Right ventricle myocardium inferior (tissue), 1 donor: ENCODE measurements around the gene AZU1. TPM values are rescaled to one million over a fixed set of nuclear protein-coding genes. Genes with fewer than 3 reads are reported as not detected.
A peak's percentile ranks its signal among the peaks of the same experiment; 100 is the strongest.

Source experiments
- ATAC-seq: fragments of 200-7000 bp; cut with Tn5 transposase; one replicate; pipeline ENCODE4 v1.9.1; 2020; ENCODE audit warnings: mild to moderate bottlenecking, moderate library complexity
- DNase-seq: peaks from one replicate; pipeline ENCODE4 v3.0.0; 2021; ENCODE audit errors: missing footprints
- intact Hi-C: fragments of 100-400 bp; cut with DNase I; formaldehyde crosslinking; loops from one replicate; pipeline ENCODE4 v1.11.0; 2022
- total RNA-seq: library from RNA; stranded (reverse); fragmentation: NEBNext Ultra II Directional; extraction: Animal tissue kit (Norgen Biotek cat#: 25700); gene quantifications from one replicate; pipeline ENCODE4 v1.2.1, GENCODE V29; 2021
- donor health status: DM: no; HTN: yes; CAD: no; lungs with severe emphysema.

The AZU1 gene
- total RNA-seq, 1 donor from 2014 or later, result not detected

- intact Hi-C loops, result loop anchor here (2.0 kb wide), 1 partner anchor 58 kb away; no protein-coding TSS in a partner anchor
- ATAC-seq, result no peak
- peak; percentile 88 for DNase-seq
Measured at GRCh38 chr19:862581-863314, 35.1 kb downstream of the AZU1 start.

- intact Hi-C loops, result loop anchor here (2.0 kb wide), 1 partner anchor 58 kb away; no protein-coding TSS in a partner anchor
- ATAC-seq (no peak), DNase-seq (no peak)
Measured at GRCh38 chr19:863315-863620, 35.6 kb downstream of the AZU1 start.

GRCh38 chr19:866769-867300, 39.2 kb downstream of the AZU1 start:
- ATAC-seq, result no peak
- intact Hi-C loops, result no loop called here

GRCh38 chr19:867301-867793, 39.7 kb downstream of the AZU1 start:
- peak; percentile 9 for ATAC-seq
- DNase-seq, result no peak
- intact Hi-C loops, result no loop called here

More at GRCh38 chr19:866769-867300, 39.2 kb downstream of the AZU1 start:
- no peak for DNase-seq

GRCh38 chr19:867855-868457, 40.3 kb downstream of the AZU1 start:
- intact Hi-C loops, result no loop called here
- no peak for DNase-seq
- ATAC-seq, result no peak

DNA sequence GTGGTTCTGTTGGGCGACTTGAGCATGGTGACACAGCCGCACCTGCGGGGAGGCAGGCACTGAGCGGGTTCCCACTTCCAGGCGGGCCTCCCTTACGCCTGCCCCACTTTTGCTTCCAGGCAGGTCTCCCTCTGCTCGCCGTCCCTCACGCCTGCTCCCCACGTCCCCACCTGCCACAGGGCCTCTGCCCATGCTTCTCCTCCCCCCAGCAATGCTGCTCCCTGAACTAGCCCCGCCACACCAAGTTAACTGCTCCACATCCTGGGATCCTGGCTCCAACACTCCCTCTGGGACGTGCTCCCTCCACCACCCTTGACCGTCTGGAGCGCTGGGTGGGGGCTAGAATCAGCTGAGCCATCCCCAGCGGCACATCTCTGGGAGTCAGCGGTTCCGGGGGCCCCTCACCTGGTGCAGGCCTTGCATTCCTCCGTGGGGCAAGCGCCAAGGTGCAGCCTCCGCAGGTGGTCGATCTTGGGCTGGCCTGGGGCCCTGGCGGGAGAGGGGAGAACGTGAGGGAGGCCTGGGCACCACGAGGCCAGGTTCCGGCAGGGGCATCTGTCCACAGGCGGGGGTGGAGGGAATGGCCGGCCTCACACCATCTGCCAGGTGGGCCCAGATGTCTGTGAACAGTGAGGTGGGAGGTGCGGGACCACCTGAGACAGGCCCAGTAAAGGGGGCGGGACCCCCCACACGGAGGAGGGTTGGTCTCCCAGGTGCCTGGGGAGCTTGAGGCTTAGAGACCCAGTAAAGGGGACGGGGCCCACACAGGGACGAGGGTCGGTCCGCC, 41.0 kb downstream of the AZU1 start:
- intact Hi-C loops, result no loop called here
- DNase-seq (no peak), ATAC-seq (no peak)

DNA sequence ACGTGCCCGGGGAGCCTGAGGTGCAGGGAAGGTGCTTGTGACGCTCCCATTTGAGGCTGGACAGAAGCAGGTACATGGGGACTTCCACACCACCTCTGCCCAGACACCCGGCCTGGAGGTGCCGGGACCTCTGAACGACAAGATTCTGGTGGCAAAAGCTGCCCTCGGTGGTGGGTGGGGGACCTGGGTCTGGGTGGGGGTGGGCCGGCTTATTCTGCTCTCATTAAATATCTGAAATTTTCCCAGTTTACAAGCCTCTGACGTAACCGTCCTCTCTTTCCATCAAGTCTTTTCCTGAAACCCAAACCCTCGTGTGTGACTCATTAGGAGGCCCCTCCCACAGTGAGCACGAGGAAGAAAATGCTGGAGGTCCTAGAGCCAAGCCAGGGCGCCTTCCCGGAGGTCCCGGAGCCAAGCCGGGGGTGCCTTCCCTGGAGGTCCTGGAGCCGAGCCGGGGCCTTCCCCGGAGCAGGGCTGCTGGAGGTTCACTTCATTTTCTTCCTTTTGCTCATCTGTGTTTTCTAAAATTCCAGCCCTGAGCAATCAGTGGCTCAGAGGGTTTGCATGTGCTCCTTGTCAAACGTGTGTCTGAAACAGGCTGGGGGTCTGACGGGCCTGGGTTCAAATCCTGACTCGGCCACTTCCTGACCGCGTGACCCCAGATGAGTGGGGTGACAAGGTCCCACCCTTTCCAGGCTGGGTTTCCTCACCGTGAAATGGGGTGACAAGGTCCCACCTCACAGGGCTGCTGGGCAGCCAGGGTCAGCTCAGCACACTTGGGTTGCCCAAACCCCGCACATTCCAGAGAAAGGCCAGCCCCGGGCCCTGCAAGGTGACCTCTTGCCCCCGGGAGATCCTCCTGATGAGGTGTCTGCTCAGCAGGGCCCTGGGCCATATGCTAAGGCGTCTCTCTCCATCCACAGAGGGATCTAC, 41.9 kb downstream of the AZU1 start:
- ATAC-seq (peak; percentile 27), DNase-seq (no peak)
- intact Hi-C loops, result loop anchor here (5.0 kb wide), 1 partner anchor 43 kb away; the partner anchor contains the start of gene R3HDM4

DNA sequence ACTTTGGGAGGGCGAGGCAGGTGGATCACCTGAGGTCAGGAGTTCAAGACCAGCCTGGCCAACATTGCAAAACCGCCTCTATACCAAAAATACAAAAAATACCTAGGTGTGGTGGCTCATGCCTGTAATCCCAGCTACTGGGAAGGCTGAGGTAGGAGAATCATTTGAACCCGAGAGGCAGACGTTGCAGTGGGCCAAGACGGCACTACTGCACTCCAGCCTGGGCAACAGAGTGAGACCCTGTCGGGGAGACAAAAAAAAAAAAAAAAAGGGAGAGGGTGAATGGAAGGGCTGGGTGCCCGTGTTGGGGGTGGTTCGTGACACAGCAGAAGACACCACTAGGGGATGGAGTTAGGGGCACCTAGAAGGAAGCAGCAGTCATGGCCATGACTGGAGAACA, 42.7 kb downstream of the AZU1 start:
- intact Hi-C loops, result loop anchor here (5.0 kb wide), 1 partner anchor 42 kb away; the partner anchor contains the start of gene R3HDM4
- DNase-seq, result no peak
- ATAC-seq, result no peak

DNA sequence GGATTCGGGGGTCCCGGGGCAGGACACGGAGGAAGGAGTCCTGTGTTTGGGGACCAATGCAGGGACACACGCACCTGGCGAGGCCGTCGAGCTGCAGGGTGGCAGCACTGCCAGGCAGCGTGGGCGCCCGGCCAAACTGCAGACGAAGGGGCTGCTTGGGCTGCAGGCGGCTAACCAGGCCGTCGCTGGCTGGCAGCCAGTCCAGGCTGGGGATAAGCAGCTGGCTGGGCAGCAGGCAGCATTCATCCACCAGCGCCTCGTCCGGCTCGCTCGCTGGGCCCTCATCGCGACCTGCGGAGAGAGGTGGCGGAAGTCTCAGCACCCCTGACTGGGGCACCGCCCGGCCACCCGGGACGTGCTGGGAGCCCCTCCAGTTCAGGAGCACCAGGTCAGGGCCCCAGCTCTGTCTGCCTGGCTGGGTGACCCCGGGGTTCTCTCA, 43.3 kb downstream of the AZU1 start:
- intact Hi-C loops, result loop anchor here (5.0 kb wide), 1 partner anchor 41 kb away; the partner anchor contains the start of gene R3HDM4
- DNase-seq (peak; percentile 76), ATAC-seq (no peak)

GRCh38 chr19:871446-872265, 44.0 kb downstream of the AZU1 start:
- ATAC-seq (no peak), DNase-seq (no peak)
- intact Hi-C loops, result loop anchor here (5.0 kb wide), 1 partner anchor 41 kb away; the partner anchor contains the start of gene R3HDM4

DNA sequence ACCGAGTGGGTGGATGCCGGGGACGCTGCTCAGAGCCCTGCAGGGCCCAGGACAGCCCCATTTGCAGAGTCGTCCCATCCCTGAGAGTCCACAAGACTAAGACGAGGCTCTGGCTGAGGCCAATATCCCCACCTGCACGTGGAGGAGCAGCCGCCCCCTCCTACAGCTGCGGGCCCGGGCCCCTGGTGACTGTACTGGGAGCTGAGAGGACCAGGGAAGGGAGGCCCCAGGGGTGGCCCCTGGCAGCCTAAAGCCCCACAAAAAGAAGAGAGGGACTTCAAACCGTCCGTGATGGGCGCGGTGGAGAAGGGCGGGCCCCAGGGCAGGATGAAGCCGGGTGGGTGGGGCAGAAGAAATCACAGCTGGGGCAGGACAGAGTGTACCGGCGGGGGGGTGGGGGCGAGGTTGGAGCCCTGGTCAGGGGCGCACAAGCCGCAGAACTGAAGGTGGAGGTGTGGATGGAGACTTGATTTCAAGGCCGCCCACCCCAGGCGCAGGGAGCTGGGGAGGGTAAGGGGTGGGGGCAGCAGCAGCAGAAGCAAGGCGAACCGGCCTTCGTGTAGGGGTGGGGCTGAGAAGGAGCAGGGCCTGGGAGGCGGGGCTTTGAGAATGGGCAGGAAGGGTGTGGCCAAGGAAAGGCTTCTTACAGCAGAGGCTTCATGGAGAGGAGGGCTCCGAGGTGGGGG, 44.8 kb downstream of the AZU1 start:
- intact Hi-C loops, result loop anchor here (5.0 kb wide), 1 partner anchor 40 kb away; the partner anchor contains the start of gene R3HDM4
- ATAC-seq, result peak; percentile 35
- peak; percentile 85 for DNase-seq

DNA sequence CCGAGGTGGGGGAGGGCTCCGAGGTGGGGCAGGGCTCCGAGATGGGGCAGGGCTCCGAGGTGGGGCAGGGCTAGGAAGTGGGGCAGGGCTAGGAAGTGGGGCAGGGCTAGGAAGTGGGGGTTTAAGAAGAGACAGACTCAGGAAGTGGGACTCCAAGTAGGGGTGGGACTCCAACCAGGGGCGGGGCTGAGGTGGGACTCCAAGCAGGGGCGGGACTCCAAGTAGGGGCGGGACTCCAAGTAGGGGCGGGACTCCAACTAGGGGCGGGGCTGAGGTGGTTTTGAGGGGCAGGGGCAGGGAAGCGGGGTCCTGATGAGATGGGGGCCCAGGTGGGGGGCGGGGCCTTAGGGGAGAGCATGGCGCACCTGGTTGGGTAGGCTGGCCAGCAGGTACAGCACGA, 45.4 kb downstream of the AZU1 start:
- intact Hi-C loops, result loop anchor here (5.0 kb wide), 1 partner anchor 39 kb away; the partner anchor contains the start of gene R3HDM4
- no peak for DNase-seq

DNA sequence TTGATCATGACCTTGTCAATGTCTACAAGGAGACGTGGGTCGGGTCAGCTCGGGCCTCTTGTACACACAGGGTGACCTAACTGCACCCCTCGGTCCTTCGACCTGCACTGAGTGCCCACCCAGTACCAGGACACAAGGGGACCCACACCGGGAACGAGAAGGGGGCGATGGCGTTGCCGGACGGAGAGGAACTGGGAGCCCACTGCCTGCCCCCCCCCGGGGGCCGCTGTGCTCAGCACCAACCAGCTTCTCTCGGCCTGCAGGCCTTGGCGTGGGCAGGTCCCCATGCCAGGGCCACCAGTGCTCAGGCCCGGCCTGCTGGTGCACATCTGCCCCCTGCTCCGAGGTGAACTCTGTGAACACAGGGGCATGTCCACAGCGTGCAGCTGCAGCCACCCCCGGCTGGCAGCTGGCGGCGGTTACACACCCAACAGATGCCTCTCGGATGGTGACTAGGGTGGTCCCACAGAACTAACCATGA, 46.0 kb downstream of the AZU1 start:
- DNase-seq (no peak), ATAC-seq (no peak)
- intact Hi-C loops, result loop anchor here (5.0 kb wide), 1 partner anchor 39 kb away; the partner anchor contains the start of gene R3HDM4

More for the DNA sequence above, 45.4 kb downstream of the AZU1 start:
- no peak for ATAC-seq

- DNase-seq, result no peak
- intact Hi-C loops, result no loop called here
- no peak for ATAC-seq
Measured at GRCh38 chr19:875265-875879, 47.7 kb downstream of the AZU1 start.

- intact Hi-C loops, result no loop called here
- no peak for ATAC-seq
- no peak for DNase-seq
Measured at GRCh38 chr19:876089-876488, 48.5 kb downstream of the AZU1 start.

DNA sequence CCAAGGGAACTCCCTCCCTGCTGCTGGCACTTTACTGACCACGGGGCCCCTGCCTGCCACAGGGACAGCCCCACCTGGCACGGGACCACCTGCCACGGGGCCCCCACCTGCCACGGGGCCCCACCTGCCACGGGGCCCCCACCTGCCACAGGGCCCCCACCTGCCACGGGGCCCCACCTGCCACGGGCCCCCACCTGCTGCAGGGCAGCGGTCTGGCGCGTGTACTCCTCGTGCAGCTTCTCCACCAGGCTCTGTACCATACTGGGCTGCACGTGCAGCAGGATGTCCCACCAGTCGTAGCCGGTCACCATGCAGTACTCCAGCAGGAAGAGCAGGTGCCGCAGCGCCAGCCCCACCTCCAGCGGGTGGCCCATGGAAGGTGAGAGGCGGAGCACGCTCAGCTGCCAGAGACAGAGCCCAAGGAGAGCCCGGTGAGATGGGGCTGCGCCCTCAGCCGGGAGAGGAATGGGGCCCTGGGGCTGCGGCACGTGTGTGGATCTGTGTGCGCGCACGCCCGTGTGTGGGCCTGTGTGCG, 49.2 kb downstream of the AZU1 start:
- DNase-seq, result no peak
- intact Hi-C loops, result no loop called here

More for the DNA sequence above, 49.2 kb downstream of the AZU1 start:
- no peak for ATAC-seq
